ENCODE data around the gene AIRE. TPM values are rescaled to one million over a fixed set of nuclear protein-coding genes. Genes with fewer than 3 reads are reported as not detected.
"Not testable (repeated sequence)": the region's sequence is repeated elsewhere in the genome, so short reads cannot be mapped to it uniquely, and the experiment has no call there.

Gene AIRE
- total RNA-seq = under 1 TPM in 1 of 2 donors, not detected in 1; 0.06 TPM
- under 1 TPM in 5 of 6 donors, not detected in 1; 0.06 to 0.21 (median 0.09) TPM for polyA plus RNA-seq (ENCODE audit: insufficient read length in 6 of 6)
- long read RNA-seq, donor 1 = 0 reads
- long read RNA-seq, donor 2 = 0 reads
- long read RNA-seq, donor 3 = 0 reads
- long read RNA-seq, donor 4 = 0 reads
- long read RNA-seq, donor 5 = 0 reads
- long read RNA-seq, donor 6 = 0 reads
- long read RNA-seq, donor 7 = 0 reads
- long read RNA-seq, donor 8 = 0 reads
- long read RNA-seq, donor 9 = 0 reads
- long read RNA-seq, donor 10 = 0 reads
- long read RNA-seq, donor 11 = 0 reads
- long read RNA-seq, donor 12 = 0 reads

DNA sequence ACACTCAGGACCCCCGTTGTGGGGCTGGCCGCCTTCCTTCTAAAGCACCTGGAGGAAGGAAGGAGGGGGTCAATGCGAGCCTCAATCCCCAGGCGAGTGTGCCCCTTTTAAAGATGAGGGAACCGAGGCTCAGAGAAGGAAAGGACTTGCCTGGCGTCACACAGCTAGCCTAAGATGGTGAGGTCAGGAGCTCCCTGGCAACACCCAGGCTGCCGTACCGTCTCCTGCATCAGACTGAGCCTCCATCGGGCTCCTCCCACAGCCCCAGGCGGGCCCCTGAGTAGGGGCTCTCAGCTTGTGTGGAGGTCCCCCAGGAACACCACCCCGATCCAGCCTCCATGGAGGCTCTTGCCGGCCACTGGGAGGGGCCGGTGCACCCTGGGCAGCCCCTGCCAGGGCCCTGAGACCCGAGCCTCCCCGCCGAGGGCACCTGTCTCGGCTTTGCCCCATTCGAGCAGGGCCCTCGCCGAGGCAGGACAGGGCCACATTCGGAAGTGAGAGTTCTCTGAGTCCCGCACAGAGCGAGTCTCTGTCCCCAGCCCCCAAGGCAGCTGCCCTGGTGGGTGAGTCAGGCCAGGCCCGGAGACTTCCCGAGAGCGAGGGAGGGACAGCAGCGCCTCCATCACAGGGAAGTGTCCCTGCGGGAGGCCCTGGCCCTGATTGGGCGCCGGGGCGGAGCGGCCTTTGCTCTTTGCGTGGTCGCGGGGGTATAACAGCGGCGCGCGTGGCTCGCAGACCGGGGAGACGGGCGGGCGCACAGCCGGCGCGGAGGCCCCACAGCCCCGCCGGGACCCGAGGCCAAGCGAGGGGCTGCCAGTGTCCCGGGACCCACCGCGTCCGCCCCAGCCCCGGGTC is at the start of gene AIRE:
AIRE (plus strand) TSS at position 739 of the 855 bp plus-strand sequence. CDS start 131 bp downstream, outside the sequence.
- intact Hi-C loops (cut with DNase I) = no loop called here
- H3K9me3 ChIP-seq = no peaks in the 10 kb centered on the region
- peaks cover 7 to 39% of the 10 kb centered on the region in 2 donors for H3K27me3 ChIP-seq
- no peak within 1 kb of the TSS for H3K4me3 ChIP-seq
- no peaks in the 10 kb centered on the region for H3K36me3 ChIP-seq
- H3K27ac ChIP-seq = no peak within 1 kb of the TSS
- peak in 1 of 4 donors; percentile 77 for DNase-seq
- H3K4me1 ChIP-seq = peaks cover 0 to 6% of the 10 kb centered on the region in 2 donors
- no peak for TF ChIP-seq CTCF (IDR thresholded peaks at IDR 0.05)
- ATAC-seq = peak; percentile 47

DNA sequence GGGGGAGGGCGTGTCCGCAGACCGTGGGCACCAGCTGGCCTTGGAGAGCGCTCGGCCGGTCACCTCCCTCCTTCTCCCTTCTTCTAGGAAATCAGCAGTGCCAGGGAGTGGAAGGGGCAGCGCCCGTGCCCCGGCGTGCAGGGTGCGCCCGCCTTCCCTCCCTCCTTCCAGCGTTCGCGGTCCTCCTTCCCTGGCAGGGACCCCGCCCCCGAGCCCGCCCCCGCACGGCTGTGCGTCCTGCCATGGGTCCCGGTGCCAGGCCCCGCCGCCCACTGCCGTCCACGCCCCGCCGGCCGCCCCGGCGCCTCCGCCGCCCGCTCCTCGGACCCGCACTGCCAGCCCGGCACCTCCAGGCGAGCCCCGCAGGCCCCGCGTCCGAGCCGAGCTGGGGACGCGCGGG is 45.3 kb upstream of the AIRE start:
- H3K27me3 ChIP-seq; H3K4me3 ChIP-seq; DNase-seq; H3K9me3 ChIP-seq; H3K27ac ChIP-seq; intact Hi-C loops (cut with DNase I); H3K4me1 ChIP-seq; H3K36me3 ChIP-seq: not testable (repeated sequence)
- ATAC-seq = peak; percentile 76

GRCh38 chr21:44240842-44241241 is 44.8 kb upstream of the AIRE start, which contains the start of gene ICOSLG:
TSS of gene ICOSLG (minus strand) at chr21:44240943. CDS start at chr21:44240817, 126 bp downstream.
- intact Hi-C loops (cut with DNase I); H3K9me3 ChIP-seq; H3K4me3 ChIP-seq; H3K4me1 ChIP-seq; H3K27ac ChIP-seq; H3K27me3 ChIP-seq; DNase-seq; H3K36me3 ChIP-seq: not testable (repeated sequence)
- peak; percentile 92 for ATAC-seq

DNA sequence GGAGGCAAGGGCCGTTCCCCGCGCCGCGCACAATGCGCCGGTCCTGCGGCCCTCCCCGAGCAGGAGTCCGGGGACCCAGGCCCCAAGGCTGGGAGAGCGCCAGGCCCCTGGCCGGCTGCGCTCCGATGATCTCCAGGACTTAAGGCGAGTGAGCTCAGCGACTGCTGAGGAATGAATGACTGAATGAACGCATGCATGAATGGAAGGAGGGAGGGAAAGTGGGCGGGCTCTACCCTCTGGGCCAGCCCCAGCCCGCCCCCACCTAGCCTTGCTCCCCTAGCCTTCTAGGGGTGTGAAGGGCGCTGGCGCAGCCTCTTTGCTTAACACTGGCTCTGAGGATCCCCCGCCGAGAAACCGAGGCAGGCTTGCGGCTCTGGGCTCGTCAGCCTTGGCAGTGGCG is 44.4 kb upstream of the AIRE start:
- H3K27ac ChIP-seq; H3K9me3 ChIP-seq; H3K4me3 ChIP-seq; intact Hi-C loops (cut with DNase I); H3K4me1 ChIP-seq; H3K27me3 ChIP-seq; DNase-seq; H3K36me3 ChIP-seq: not testable (repeated sequence)
- ATAC-seq = peak; percentile 57

DNA sequence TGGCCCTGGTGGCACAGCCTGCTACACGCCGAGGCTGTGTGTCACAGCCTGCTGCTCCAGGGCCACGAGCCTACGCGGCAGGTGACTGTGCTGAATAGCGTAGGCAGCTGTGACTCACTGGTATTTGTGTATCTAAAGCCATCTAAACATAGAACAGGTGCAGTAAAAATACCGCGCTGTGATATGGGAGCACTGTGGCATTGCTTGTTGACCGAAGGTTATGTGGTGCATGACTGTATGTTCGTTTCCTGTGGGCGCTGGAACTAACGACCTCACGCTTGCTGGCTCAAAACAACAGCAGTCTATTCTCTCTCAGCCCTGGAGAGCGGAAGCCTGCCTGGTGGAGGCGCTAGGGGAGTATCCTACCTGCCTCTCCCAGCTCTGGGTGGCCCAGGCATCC is 41.7 kb upstream of the AIRE start:
- H3K4me1 ChIP-seq; DNase-seq; ATAC-seq; H3K27ac ChIP-seq; H3K9me3 ChIP-seq; intact Hi-C loops (cut with DNase I); H3K36me3 ChIP-seq; H3K27me3 ChIP-seq; H3K4me3 ChIP-seq: not testable (repeated sequence)

- H3K9me3 ChIP-seq; H3K36me3 ChIP-seq; H3K27me3 ChIP-seq; H3K4me1 ChIP-seq; ATAC-seq; H3K4me3 ChIP-seq; H3K27ac ChIP-seq; DNase-seq; intact Hi-C loops (cut with DNase I): not testable (repeated sequence)
Observed at GRCh38 chr21:44247904-44248303, 37.8 kb upstream of the AIRE start.

DNA sequence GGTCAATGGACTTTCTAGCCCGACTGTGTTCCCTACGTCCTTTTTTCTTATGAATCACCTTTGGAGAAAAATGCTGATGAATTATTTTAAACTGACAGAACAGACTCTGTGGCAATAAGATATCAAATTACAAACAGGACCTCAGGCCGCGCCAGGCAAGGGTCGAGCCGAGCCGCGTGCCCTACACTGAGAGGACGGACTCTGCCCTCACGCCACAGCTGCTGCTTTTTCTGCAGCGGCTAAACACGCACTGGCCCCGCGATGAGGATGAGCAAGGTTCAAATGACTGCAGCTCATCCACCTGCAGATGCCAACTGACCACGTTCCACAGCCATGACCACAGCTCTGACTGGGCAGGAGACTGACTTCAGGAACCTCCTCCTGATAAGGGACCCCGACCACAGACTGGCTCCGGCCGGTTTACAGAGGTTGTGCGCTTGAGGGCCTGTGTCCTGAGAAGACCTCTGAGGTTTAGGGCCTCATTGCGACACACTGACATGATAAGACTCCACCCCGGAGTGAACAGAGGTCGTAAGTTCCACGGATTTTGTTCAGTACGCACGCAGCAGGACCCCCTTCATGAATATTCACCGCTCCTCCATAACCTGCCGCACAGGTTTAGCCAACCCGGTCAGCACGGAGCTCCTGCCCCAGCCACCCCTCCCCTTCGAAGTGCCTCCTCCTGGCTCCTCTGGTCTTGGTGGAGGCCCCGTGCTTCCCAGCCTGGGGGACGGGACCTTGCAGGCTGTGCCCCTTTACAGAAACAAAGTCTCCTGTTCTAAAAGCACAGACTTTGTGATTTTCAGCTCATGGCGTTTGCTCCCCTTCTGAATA is 36.3 kb upstream of the AIRE start:
- H3K27ac ChIP-seq; DNase-seq; intact Hi-C loops (cut with DNase I): not testable (repeated sequence)

More for the DNA sequence above, 36.3 kb upstream of the AIRE start:
- not testable (repeated sequence) for H3K27me3 ChIP-seq, H3K36me3 ChIP-seq, H3K9me3 ChIP-seq, H3K4me3 ChIP-seq, H3K4me1 ChIP-seq
- peak; percentile 19 for ATAC-seq
